GM12878 (cell line): Measurements from ENCODE around the gene SOX5. TPM values are rescaled to one million over a fixed set of nuclear protein-coding genes. Genes with fewer than 3 reads are reported as not detected.

ENCODE experiments used
- ATAC-seq: fragments of 200-7000 bp; cut with Tn5 transposase; 3 replicates; pipeline ENCODE4 v1.9.1; 2020; ENCODE audit warnings: mild to moderate bottlenecking, moderate library complexity
- BruUV-seq: library from RNA; stranded (reverse); fragments of 400-500 nt; replicated peaks from 2 replicates; lab custom pipeline; 2021; lab: Mats Ljungman, UMichigan
- CTCF ChIA-PET: fragments of 300-600 bp; sonication (Branson Sonifier 250); formaldehyde crosslinking; extraction: SDS; loops from one replicate; lab custom pipeline; 2021; ENCODE audit warnings: inconsistent platforms; lab: Yijun Ruan, JAX
- POLR2A ChIA-PET: fragments of 350-600 bp; formaldehyde crosslinking; extraction: SDS; loops from one replicate; lab custom pipeline; 2021; ENCODE audit warnings: inconsistent platforms; lab: Charles Lee
- RAD21 ChIA-PET: fragments of 300-600 bp; sonication (Branson Sonifier 250); formaldehyde crosslinking; loops from one replicate; lab custom pipeline; 2023; ENCODE audit warnings: antibody characterized with exemption; ENCODE audit not compliant: unreplicated experiment; lab: Charles Lee
- SMC1A ChIA-PET: fragments of 300-600 bp; sonication (Branson Sonifier 250); formaldehyde crosslinking; loops from one replicate; lab custom pipeline; 2023; ENCODE audit not compliant: unreplicated experiment, uncharacterized antibody; lab: Charles Lee
- DNase-seq: peaks from one replicate; pipeline ENCODE4 v3.0.0-alpha.2; 2011; ENCODE audit warnings: low read depth, low spot score
- FAIRE-seq: peaks from 3 replicates; lab custom pipeline; 2011; peaks lifted over from hg19 to GRCh38; lab: Jason Lieb, UNC
- H2AFZ ChIP-seq: 2 replicates; pipeline ENCODE4 v1.6.0; 2011; ENCODE audit warnings: low read depth, low read length, control low read depth; ENCODE audit not compliant: control insufficient read depth
- H3K27ac ChIP-seq: 2 replicates; pipeline ENCODE4 v1.5.1; 2011; ENCODE audit warnings: control low read depth; ENCODE audit not compliant: control insufficient read depth, insufficient read depth
- H3K27me3 ChIP-seq, 2 experiments: replicated peaks in 1 of 2; 2 replicates each; pipeline versions ENCODE4 v1.6.0 to v1.6.1; 2011; ENCODE audit warnings: low read length in 1 of 2; ENCODE audit not compliant: control insufficient read depth in 2 of 2, insufficient read depth in 2 of 2
- H3K36me3 ChIP-seq, 2 experiments: 2 replicates each; pipeline ENCODE4 v1.5.1; 2011; ENCODE audit warnings: low read length in 1 of 2; ENCODE audit not compliant: control insufficient read depth in 2 of 2, insufficient read depth in 2 of 2
- H3K4me1 ChIP-seq: 2 replicates; pipeline ENCODE4 v1.6.1; 2011; ENCODE audit warnings: mild to moderate bottlenecking, low read length, moderate library complexity, mixed read lengths; ENCODE audit not compliant: control insufficient read depth, insufficient read depth
- H3K4me2 ChIP-seq: 2 replicates; pipeline ENCODE4 v1.6.0; 2011; ENCODE audit warnings: control low read depth; ENCODE audit not compliant: control insufficient read depth, insufficient read depth
- H3K4me3 ChIP-seq: fragments of 200-600 bp; sonication (generic); 2 replicates; pipeline ENCODE4 v1.5.1; 2016
- H3K79me2 ChIP-seq: 2 replicates; pipeline ENCODE4 v1.6.0; 2011; ENCODE audit warnings: low read length; ENCODE audit not compliant: control insufficient read depth, insufficient read depth
- H3K9ac ChIP-seq: 2 replicates; pipeline ENCODE4 v1.8.0; 2011; ENCODE audit warnings: low read length, control low read depth, mixed read lengths; ENCODE audit not compliant: control insufficient read depth, insufficient read depth
- H3K9me3 ChIP-seq: replicated peaks from 3 replicates; pipeline ENCODE4 v1.5.1; 2011; ENCODE audit warnings: mild to moderate bottlenecking, low read length; ENCODE audit not compliant: control insufficient read depth, insufficient read depth
- H4K20me1 ChIP-seq: 2 replicates; pipeline ENCODE4 v1.6.0; 2011; ENCODE audit not compliant: control insufficient read depth, insufficient read depth
- ATF7 ChIP-seq: fragments of 450-650 bp; IDR thresholded peaks from 2 replicates; pipeline ENCODE4 v1.6.1; 2016; ENCODE audit warnings: low read depth, mild to moderate bottlenecking
- BCL11A ChIP-seq: IDR thresholded peaks from 2 replicates; pipeline ENCODE4 v1.6.1; 2011; ENCODE audit warnings: low read depth, low read length
- BHLHE40 ChIP-seq, 2 experiments: fragments of 450-650 bp in 1 of 2; IDR thresholded peaks; 2 replicates each; pipeline ENCODE4 v1.6.1; 2011 to 2017; ENCODE audit warnings: low read depth in 2 of 2, borderline replicate concordance in 1 of 2, improper control_type of control experiment in 1 of 2, low read length in 1 of 2, mild to moderate bottlenecking in 1 of 2
- DPF2 ChIP-seq: fragments of 450-650 bp; IDR thresholded peaks from 2 replicates; pipeline ENCODE4 v1.6.1; 2017; ENCODE audit warnings: mild to moderate bottlenecking
- JUNB ChIP-seq: IDR thresholded peaks from 2 replicates; pipeline ENCODE4 v1.6.1; 2016; ENCODE audit warnings: antibody characterized with exemption, mild to moderate bottlenecking
- PKNOX1 ChIP-seq: fragments of 450-650 bp; IDR thresholded peaks from 2 replicates; pipeline ENCODE4 v1.6.1; 2016; ENCODE audit warnings: mild to moderate bottlenecking
- SIX5 ChIP-seq: IDR thresholded peaks from 2 replicates; pipeline ENCODE4 v1.6.1; 2011; ENCODE audit warnings: mild to moderate bottlenecking, low read depth, low read length, moderate library complexity; ENCODE audit not compliant: severe bottlenecking
- SREBF1 ChIP-seq: IDR thresholded peaks from 2 replicates; pipeline ENCODE4 v1.6.1; 2012; ENCODE audit warnings: mild to moderate bottlenecking, low read length
- SRF ChIP-seq, 2 experiments: IDR thresholded peaks; 2 replicates each; pipeline ENCODE4 v1.6.1; 2011; ENCODE audit warnings: low read depth in 2 of 2, low read length in 2 of 2, mild to moderate bottlenecking in 1 of 2, moderate library complexity in 1 of 2
- TAF1 ChIP-seq: IDR thresholded peaks from 2 replicates; pipeline ENCODE4 v1.6.1; 2011; ENCODE audit warnings: mild to moderate bottlenecking, low read depth, low read length, borderline replicate concordance
- ZBTB40 ChIP-seq: fragments of 450-650 bp; IDR thresholded peaks from 2 replicates; pipeline ENCODE4 v1.6.1; 2016; ENCODE audit warnings: mild to moderate bottlenecking, moderate library complexity, borderline replicate concordance
- ZNF217 ChIP-seq: fragments of 450-650 bp; IDR thresholded peaks from 2 replicates; pipeline ENCODE4 v1.6.1; 2017; ENCODE audit warnings: antibody characterized with exemption, mild to moderate bottlenecking
- WGBS: methylation state at CpG from one replicate; pipeline ENCODE4 v1.1.6; 2016; ENCODE audit warnings: low lambda C conversion rate; ENCODE audit not compliant: insufficient replicate concordance, insufficient coverage; ENCODE audit errors: missing lambda C conversion rate; 5-methylcytosine and 5-hydroxymethylcytosine counted together
- in situ Hi-C: fragments of 300-500 bp; cut with MboI; formaldehyde crosslinking; loops from 9 replicates; pipeline ENCODE4 v1.14.3; 2018; ENCODE audit warnings: mixed read lengths
- intact Hi-C: fragments of 100-400 bp; cut with micrococcal nuclease; formaldehyde crosslinking; loops from one replicate; pipeline ENCODE4 v1.14.2; 2022; ENCODE audit not compliant: unreplicated experiment
- polyA plus RNA-seq, 11 experiments: library from polyadenylated mRNA; depleted of rRNA in 4 of 11; unstranded in 6 of 11; stranded (reverse) in 5 of 11; fragments of >200 nt; fragmentation: Nextera tagmentation in 4 of 11; fragmentation: Illumina TruSeq in 1 of 11; extraction: Ambion mirVana in 4 of 11; extraction: Trizol in 1 of 11; gene quantifications; 1 replicate in 1 of 11; 2 replicates in 10 of 11; pipeline versions ENCODE4 v1.2.1 to v1.2.3, GENCODE V29; 2011 to 2016; ENCODE audit warnings: inconsistent platforms in 2 of 11, missing spikeins in 2 of 11, low read depth in 1 of 11
- total RNA-seq, 4 experiments: library from RNA; depleted of rRNA in 3 of 4; stranded (reverse); fragments of >200 nt in 3 of 4; fragmentation: Illumina TruSeq in 1 of 4; extraction: Trizol in 1 of 4; gene quantifications; 2 replicates each; pipeline versions ENCODE4 v1.2.1 to v1.2.3, GENCODE V29; 2013 to 2021
- TF ChIP-seq, protein P1 (sequence below): fragments of 450-650 bp; formaldehyde crosslinking; IDR thresholded peaks from 2 replicates; pipeline ENCODE4 v1.5.0; 2022; ENCODE audit warnings: mild to moderate bottlenecking, missing genetic modification characterization

The SOX5 gene
- total and polyA plus RNA-seq, 10 of the 15 experiments (the other 5 are each of a cell fraction or from before 2014, with no cell fraction given): 0.08 to 1.0 (median 0.24) TPM

- in situ Hi-C loops: no loop called here
- RAD21 ChIA-PET: no interaction called here
- FAIRE-seq (no peak), DNase-seq (no peak), ATAC-seq (no peak)
- intact Hi-C loops: no loop called here
- no peak overlapping the region for H3K9ac ChIP-seq
- H3K4me3 ChIP-seq: no peak overlapping the region
- H3K27me3 ChIP-seq: no peaks in the 10 kb centered on the region
- no peaks in the 10 kb centered on the region for H4K20me1 ChIP-seq
- H3K4me1 ChIP-seq: no peaks in the 10 kb centered on the region
- H3K79me2 ChIP-seq: no peaks in the 10 kb centered on the region
- H3K27ac ChIP-seq: no peak overlapping the region
- no peaks in the 10 kb centered on the region for H3K9me3 ChIP-seq
- CTCF ChIA-PET: no interaction called here
- TF ChIP-seq BCL11A (no peak), JUNB (no peak), SREBF1 (no peak), ATF7 (no peak), TAF1 (no peak), PKNOX1 (no peak), SRF (IDR thresholded peaks at IDR 0.05; ENCODE audit: low read depth in 2 of 2, low read length in 2 of 2) (no peak), DPF2 (no peak), SIX5 (no peak), ZBTB40 (no peak), BHLHE40 (IDR thresholded peaks at IDR 0.05; ENCODE audit: borderline replicate concordance in 1 of 2, low read depth in 2 of 2, low read length in 1 of 2) (no peak), ZNF217 (no peak)
- TF ChIP-seq, protein P1, sequence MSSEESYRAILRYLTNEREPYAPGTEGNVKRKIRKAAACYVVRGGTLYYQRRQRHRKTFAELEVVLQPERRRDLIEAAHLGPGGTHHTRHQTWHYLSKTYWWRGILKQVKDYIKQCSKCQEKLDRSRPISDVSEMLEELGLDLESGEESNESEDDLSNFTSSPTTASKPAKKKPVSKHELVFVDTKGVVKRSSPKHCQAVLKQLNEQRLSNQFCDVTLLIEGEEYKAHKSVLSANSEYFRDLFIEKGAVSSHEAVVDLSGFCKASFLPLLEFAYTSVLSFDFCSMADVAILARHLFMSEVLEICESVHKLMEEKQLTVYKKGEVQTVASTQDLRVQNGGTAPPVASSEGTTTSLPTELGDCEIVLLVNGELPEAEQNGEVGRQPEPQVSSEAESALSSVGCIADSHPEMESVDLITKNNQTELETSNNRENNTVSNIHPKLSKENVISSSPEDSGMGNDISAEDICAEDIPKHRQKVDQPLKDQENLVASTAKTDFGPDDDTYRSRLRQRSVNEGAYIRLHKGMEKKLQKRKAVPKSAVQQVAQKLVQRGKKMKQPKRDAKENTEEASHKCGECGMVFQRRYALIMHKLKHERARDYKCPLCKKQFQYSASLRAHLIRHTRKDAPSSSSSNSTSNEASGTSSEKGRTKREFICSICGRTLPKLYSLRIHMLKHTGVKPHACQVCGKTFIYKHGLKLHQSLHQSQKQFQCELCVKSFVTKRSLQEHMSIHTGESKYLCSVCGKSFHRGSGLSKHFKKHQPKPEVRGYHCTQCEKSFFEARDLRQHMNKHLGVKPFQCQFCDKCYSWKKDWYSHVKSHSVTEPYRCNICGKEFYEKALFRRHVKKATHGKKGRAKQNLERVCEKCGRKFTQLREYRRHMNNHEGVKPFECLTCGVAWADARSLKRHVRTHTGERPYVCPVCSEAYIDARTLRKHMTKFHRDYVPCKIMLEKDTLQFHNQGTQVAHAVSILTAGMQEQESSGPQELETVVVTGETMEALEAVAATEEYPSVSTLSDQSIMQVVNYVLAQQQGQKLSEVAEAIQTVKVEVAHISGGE: no peak
- no peaks in the 10 kb centered on the region for H3K36me3 ChIP-seq
- WGBS: 87% methylated on average over 2 of the region's 2 CpGs
- BruUV-seq: no TSS peak
- POLR2A ChIA-PET: no interaction called here
- H3K4me2 ChIP-seq: no peak overlapping the region
- no peak overlapping the region for H2AFZ ChIP-seq
- SMC1A ChIA-PET: interaction anchor here (1.0 to 1.1 kb wide), 2 partner anchors 7 to 66 kb away, joined by 3 to 4 read pairs; no protein-coding TSS in a partner anchor
Measured at GRCh38 chr12:23756416-23756815, 193.1 kb downstream of the SOX5 start.
